ENCODE results near the gene SLC35A4. TPM values are rescaled to one million over a fixed set of nuclear protein-coding genes. Genes with fewer than 3 reads are reported as not detected.

The SLC35A4 gene
- total and polyA plus RNA-seq, 2 of the 13 experiments (the other 11 are each of a cell fraction or from before 2014, with no cell fraction given) = 0.71 to 4.0 TPM

DNA sequence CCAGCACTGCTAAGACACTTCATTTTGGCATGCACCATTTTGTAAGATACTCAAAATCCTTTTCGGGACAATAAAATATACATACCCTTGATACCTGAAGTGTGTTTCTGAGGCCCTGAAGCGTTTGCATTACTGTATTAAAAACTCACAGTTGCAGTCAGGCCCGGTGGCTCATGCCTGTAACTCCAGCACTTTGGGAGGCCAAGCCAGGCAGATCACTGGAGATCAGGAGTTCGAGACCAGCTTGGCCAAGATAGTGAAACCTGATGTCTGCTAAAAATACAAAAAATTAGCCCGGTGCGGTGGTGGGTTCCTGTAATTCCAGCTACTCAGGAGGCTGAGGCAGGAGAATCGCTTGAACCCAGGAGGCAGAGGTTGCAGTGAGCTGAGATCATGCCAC is 19.6 kb upstream of the SLC35A4 start:
- peaks cover 9 to 46% of the 10 kb centered on the region in 2 experiments for H3K36me3 ChIP-seq (replicated peaks in 1 of 2; ENCODE audit: control insufficient read depth in 1 of 2, insufficient read depth in 2 of 2, low read length in 2 of 2)
- H3K9me3 ChIP-seq (ENCODE audit: low read length) = no peaks in the 10 kb centered on the region
- H3K79me2 ChIP-seq (ENCODE audit: insufficient read depth, low read length) = no peaks in the 10 kb centered on the region
- ATAC-seq (no peak), FAIRE-seq (no peak), DNase-seq (ENCODE audit: low spot score) (no peak)
- ChIA-PET CTCF (ENCODE audit: low intra/inter-chr PET ratio, low total read pairs) (no interaction called here), POLR2A (no interaction called here)
- H3K4me3 ChIP-seq (replicated peaks in 1 of 3; ENCODE audit: insufficient read depth in 1 of 3, low read depth in 2 of 3, low read length in 3 of 3) = no peak overlapping the region
- in situ Hi-C loops (cut with HindIII; ENCODE audit: extremely low pct_ligation_motif_present, low pct_unique_long_range_greater_than_20kb) = no loop called here
- H4K20me1 ChIP-seq (ENCODE audit: insufficient read depth, low read length) = no peaks in the 10 kb centered on the region
- peaks cover 27% of the 10 kb centered on the region for H3K4me1 ChIP-seq (ENCODE audit: insufficient read depth, low read length)
- no peaks in the 10 kb centered on the region for H3K27me3 ChIP-seq (ENCODE audit: control insufficient read depth in 1 of 2, insufficient read depth in 2 of 2, low read length in 2 of 2)
- no peak overlapping the region for H3K4me2 ChIP-seq (ENCODE audit: low read depth, low read length)
- no peak overlapping the region for H2AFZ ChIP-seq (ENCODE audit: low read length)
- WGBS (ENCODE audit: low lambda C conversion rate) = 94% methylated on average over 7 of the region's 7 CpGs
- no TSS peak for BruUV-seq (replicated peaks)
- intact Hi-C loops (cut with micrococcal nuclease; ENCODE audit: unreplicated experiment) = loop anchor here (5.0 kb wide), 1 partner anchor 182 kb away; no protein-coding TSS in a partner anchor
- H3K27ac ChIP-seq (ENCODE audit: extremely low read length, insufficient read depth, low read length) = no peak overlapping the region
- H3K9ac ChIP-seq (ENCODE audit: insufficient read depth, low read depth, low read length) = no peak overlapping the region
- TF ChIP-seq ZBED4 (CRISPR knock-in tag; IDR thresholded peaks at IDR 0.05; ENCODE audit: borderline replicate concordance) (no peak), ZSCAN30 (CRISPR knock-in tag; IDR thresholded peaks at IDR 0.05) (no peak), ZBTB39 (CRISPR knock-in tag; IDR thresholded peaks at IDR 0.05) (no peak), HHEX (CRISPR knock-in tag; IDR thresholded peaks at IDR 0.05) (no peak), TMF1 (CRISPR knock-in tag; IDR thresholded peaks at IDR 0.05; ENCODE audit: low read depth) (no peak), ZNF772 (CRISPR knock-in tag; IDR thresholded peaks at IDR 0.05) (no peak), JARID2 (CRISPR knock-in tag; IDR thresholded peaks at IDR 0.05; ENCODE audit: insufficient replicate concordance) (no peak), STAT5B (CRISPR knock-in tag; IDR thresholded peaks at IDR 0.05) (no peak), TBX3 (IDR thresholded peaks at IDR 0.05; ENCODE audit: borderline replicate concordance) (no peak), GATAD2A (CRISPR knock-in tag; IDR thresholded peaks at IDR 0.05) (no peak), RAD51 (IDR thresholded peaks at IDR 0.05; ENCODE audit: borderline replicate concordance) (no peak), ZBTB42 (CRISPR knock-in tag; IDR thresholded peaks at IDR 0.05) (no peak), ZNF737 (CRISPR knock-in tag; IDR thresholded peaks at IDR 0.05; ENCODE audit: borderline replicate concordance) (no peak), ZNF879 (CRISPR knock-in tag; IDR thresholded peaks at IDR 0.05) (no peak)
- TF ChIP-seq, protein P1, sequence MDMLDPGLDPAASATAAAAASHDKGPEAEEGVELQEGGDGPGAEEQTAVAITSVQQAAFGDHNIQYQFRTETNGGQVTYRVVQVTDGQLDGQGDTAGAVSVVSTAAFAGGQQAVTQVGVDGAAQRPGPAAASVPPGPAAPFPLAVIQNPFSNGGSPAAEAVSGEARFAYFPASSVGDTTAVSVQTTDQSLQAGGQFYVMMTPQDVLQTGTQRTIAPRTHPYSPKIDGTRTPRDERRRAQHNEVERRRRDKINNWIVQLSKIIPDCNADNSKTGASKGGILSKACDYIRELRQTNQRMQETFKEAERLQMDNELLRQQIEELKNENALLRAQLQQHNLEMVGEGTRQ (IDR thresholded peaks at IDR 0.05; ENCODE audit: low read depth, low read length) = no peak
- TF ChIP-seq, protein P1 (CRISPR knock-in tag; IDR thresholded peaks at IDR 0.05; ENCODE audit: borderline replicate concordance) = no peak
- TF ChIP-seq, protein P2, sequence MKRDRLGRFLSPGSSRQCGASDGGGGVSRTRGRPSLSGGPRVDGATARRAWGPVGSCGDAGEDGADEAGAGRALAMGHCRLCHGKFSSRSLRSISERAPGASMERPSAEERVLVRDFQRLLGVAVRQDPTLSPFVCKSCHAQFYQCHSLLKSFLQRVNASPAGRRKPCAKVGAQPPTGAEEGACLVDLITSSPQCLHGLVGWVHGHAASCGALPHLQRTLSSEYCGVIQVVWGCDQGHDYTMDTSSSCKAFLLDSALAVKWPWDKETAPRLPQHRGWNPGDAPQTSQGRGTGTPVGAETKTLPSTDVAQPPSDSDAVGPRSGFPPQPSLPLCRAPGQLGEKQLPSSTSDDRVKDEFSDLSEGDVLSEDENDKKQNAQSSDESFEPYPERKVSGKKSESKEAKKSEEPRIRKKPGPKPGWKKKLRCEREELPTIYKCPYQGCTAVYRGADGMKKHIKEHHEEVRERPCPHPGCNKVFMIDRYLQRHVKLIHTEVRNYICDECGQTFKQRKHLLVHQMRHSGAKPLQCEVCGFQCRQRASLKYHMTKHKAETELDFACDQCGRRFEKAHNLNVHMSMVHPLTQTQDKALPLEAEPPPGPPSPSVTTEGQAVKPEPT (CRISPR knock-in tag; IDR thresholded peaks at IDR 0.05; ENCODE audit: low read depth) = no peak

All from HepG2 (cell line).